H1 (cell line): ENCODE results near the gene ACCS. TPM values are rescaled to one million over a fixed set of nuclear protein-coding genes. Genes with fewer than 3 reads are reported as not detected.

Source experiments
- CHD7 ChIP-seq: fragments of 300-600 bp; sonication (generic); IDR thresholded peaks from 2 replicates; pipeline ENCODE4 v1.7.1; 2012; ENCODE audit warnings: low read length, moderate library complexity, mild to moderate bottlenecking, inconsistent platforms; ENCODE audit not compliant: insufficient replicate concordance
- KDM5A ChIP-seq: fragments of 200-600 bp; IDR thresholded peaks from 2 replicates; pipeline ENCODE4 v1.7.1; 2012; ENCODE audit warnings: mild to moderate bottlenecking, low read length, inconsistent platforms, mixed read lengths
- RXRA ChIP-seq: IDR thresholded peaks from 2 replicates; pipeline ENCODE4 v1.6.1; 2011; ENCODE audit warnings: low read depth, mild to moderate bottlenecking, low read length, moderate library complexity; ENCODE audit not compliant: insufficient read depth
- SAP30 ChIP-seq: fragments of 300-600 bp; sonication (generic); IDR thresholded peaks from 2 replicates; pipeline ENCODE4 v1.7.1; 2012; ENCODE audit warnings: low read length, moderate library complexity, mild to moderate bottlenecking, inconsistent platforms; ENCODE audit not compliant: insufficient read depth, insufficient replicate concordance
- SIX5 ChIP-seq: IDR thresholded peaks from 2 replicates; pipeline ENCODE4 v1.6.1; 2011; ENCODE audit warnings: mild to moderate bottlenecking, low read depth, low read length
- SRF ChIP-seq: IDR thresholded peaks from 2 replicates; pipeline ENCODE4 v1.6.1; 2011; ENCODE audit warnings: mild to moderate bottlenecking, low read depth, low read length, moderate library complexity
- polyA plus RNA-seq, 7 experiments: library from polyadenylated mRNA; depleted of rRNA in 3 of 7; stranded (reverse) in 5 of 7; unstranded in 2 of 7; fragments of >200 nt in 5 of 7; fragments of 200-250 nt in 2 of 7; gene quantifications; 1 replicate in 5 of 7; 2 replicates in 1 of 7; 4 replicates in 1 of 7; pipeline versions ENCODE4 v1.2.1 to v1.2.3, GENCODE V29; 2011 to 2013; ENCODE audit warnings: missing spikeins in 2 of 7, mixed read lengths in 2 of 7
- total RNA-seq: library from RNA; stranded (reverse); fragmentation: NEBNext Ultra II Directional; extraction: Animal tissue kit (Norgen Biotek cat#: 25700); gene quantifications from 2 replicates; pipeline ENCODE4 v1.2.1, GENCODE V29; 2021

ACCS gene
- total and polyA plus RNA-seq, 2 of the 8 experiments (the other 6 are each of a cell fraction or from before 2014, with no cell fraction given) = 6.0 to 8.0 TPM

- no peak for TF ChIP-seq CHD7
- TF ChIP-seq KDM5A = no peak
- TF ChIP-seq SIX5 = no peak
- no peak for TF ChIP-seq SRF
- TF ChIP-seq SAP30 = no peak
- no peak for TF ChIP-seq RXRA
Measured at GRCh38 chr11:44130751-44131150, 64.7 kb downstream of the ACCS start (continued).
